Activated naive CD8-positive, alpha-beta T cell treated with anti-CD3 and anti-CD28 coated beads, Interleukin-2, amount 50 U/mL, for 24 hours (primary cell): Measurements from ENCODE around the gene ARHGAP33.
A peak's percentile ranks its signal among the peaks of the same experiment; 100 is the strongest.

Experiments used
- ATAC-seq: fragments of 150-1000 bp; cut with Tn5 transposase; one replicate; pipeline ENCODE4 v1.10.0; 2021
- DNase-seq: peaks from one replicate; pipeline ENCODE4 v3.0.0; 2021
- H3K27ac Mint-ChIP-seq: one replicate; pipeline ENCODE4 v1.8.0; 2021; ENCODE audit warnings: mild to moderate bottlenecking, mixed read lengths
- H3K27me3 Mint-ChIP-seq: one replicate; pipeline ENCODE4 v1.8.0; 2021; ENCODE audit warnings: mixed read lengths
- H3K36me3 Mint-ChIP-seq: one replicate; pipeline ENCODE4 v1.8.0; 2021; ENCODE audit warnings: low read depth, mixed read lengths
- H3K4me1 Mint-ChIP-seq: one replicate; pipeline ENCODE4 v1.8.0; 2021; ENCODE audit warnings: mixed read lengths
- H3K4me3 Mint-ChIP-seq: one replicate; pipeline ENCODE4 v1.8.0; 2021; ENCODE audit warnings: mild to moderate bottlenecking, moderate library complexity, mixed read lengths
- H3K9me3 Mint-ChIP-seq: one replicate; pipeline ENCODE4 v1.8.0; 2021; ENCODE audit warnings: mixed read lengths

Gene ARHGAP33

GRCh38 chr19:35775298-35776101 is at the start of gene ARHGAP33:
Gene ARHGAP33 (plus strand): TSS chr19:35775564. CDS start chr19:35775659, 95 bp downstream.
- H3K27me3 Mint-ChIP-seq = no peaks in the 10 kb centered on the region
- ATAC-seq (peak; percentile 92), DNase-seq (peak; percentile 100)
- H3K9me3 Mint-ChIP-seq = no peaks in the 10 kb centered on the region
- peaks cover 11% of the 10 kb centered on the region for H3K4me1 Mint-ChIP-seq
- H3K27ac Mint-ChIP-seq = peak within 1 kb of the TSS; percentile 39
- peak within 1 kb of the TSS; percentile 72 for H3K4me3 Mint-ChIP-seq
- no peaks in the 10 kb centered on the region for H3K36me3 Mint-ChIP-seq

- ATAC-seq (no peak), DNase-seq (no peak)
- H3K27ac Mint-ChIP-seq = no peak overlapping the region
- no peak overlapping the region for H3K4me3 Mint-ChIP-seq
- peaks cover 56% of the 10 kb centered on the region for H3K36me3 Mint-ChIP-seq
- H3K27me3 Mint-ChIP-seq = no peaks in the 10 kb centered on the region
- H3K9me3 Mint-ChIP-seq = no peaks in the 10 kb centered on the region
- peaks cover 2% of the 10 kb centered on the region for H3K4me1 Mint-ChIP-seq
Observed at GRCh38 chr19:35727053-35727955, 48.1 kb upstream of the ARHGAP33 start.

- H3K9me3 Mint-ChIP-seq = no peaks in the 10 kb centered on the region
- H3K27me3 Mint-ChIP-seq = no peaks in the 10 kb centered on the region
- no peak overlapping the region for H3K27ac Mint-ChIP-seq
- ATAC-seq (no peak), DNase-seq (no peak)
- peaks cover 52% of the 10 kb centered on the region for H3K36me3 Mint-ChIP-seq
- no peaks in the 10 kb centered on the region for H3K4me1 Mint-ChIP-seq
- no peak overlapping the region for H3K4me3 Mint-ChIP-seq
Observed at GRCh38 chr19:35727956-35728706, 47.2 kb upstream of the ARHGAP33 start.

- DNase-seq (no peak), ATAC-seq (no peak)
- Mint-ChIP-seq H3K27me3 (no peaks in the 10 kb centered on the region), H3K9me3 (no peaks in the 10 kb centered on the region), H3K4me1 (no peaks in the 10 kb centered on the region), H3K4me3 (no peak overlapping the region), H3K36me3 (peaks cover 50% of the 10 kb centered on the region), H3K27ac (no peak overlapping the region)
Observed at GRCh38 chr19:35729021-35729420, 46.3 kb upstream of the ARHGAP33 start.

GRCh38 chr19:35729763-35730162 is 45.6 kb upstream of the ARHGAP33 start:
- Mint-ChIP-seq H3K4me3 (no peak overlapping the region), H3K27me3 (no peaks in the 10 kb centered on the region), H3K9me3 (no peaks in the 10 kb centered on the region), H3K4me1 (no peaks in the 10 kb centered on the region), H3K36me3 (peaks cover 55% of the 10 kb centered on the region), H3K27ac (no peak overlapping the region)
- ATAC-seq (no peak), DNase-seq (no peak)

- Mint-ChIP-seq H3K4me3 (no peak overlapping the region), H3K36me3 (peaks cover 53% of the 10 kb centered on the region), H3K9me3 (no peaks in the 10 kb centered on the region), H3K4me1 (no peaks in the 10 kb centered on the region), H3K27ac (no peak overlapping the region), H3K27me3 (no peaks in the 10 kb centered on the region)
- ATAC-seq (no peak), DNase-seq (no peak)
Observed at GRCh38 chr19:35730326-35730725, 45.0 kb upstream of the ARHGAP33 start.

GRCh38 chr19:35731353-35731752 is 44.0 kb upstream of the ARHGAP33 start:
- Mint-ChIP-seq H3K4me3 (no peak overlapping the region), H3K27ac (peak overlapping the region; percentile 38)

GRCh38 chr19:35731779-35732405 is 43.5 kb upstream of the ARHGAP33 start:
- no peaks in the 10 kb centered on the region for H3K27me3 Mint-ChIP-seq
- ATAC-seq (no peak), DNase-seq (no peak)
- H3K27ac Mint-ChIP-seq = no peak overlapping the region
- peaks cover 54% of the 10 kb centered on the region for H3K36me3 Mint-ChIP-seq
- peaks cover 5% of the 10 kb centered on the region for H3K4me1 Mint-ChIP-seq
- no peak overlapping the region for H3K4me3 Mint-ChIP-seq
- no peaks in the 10 kb centered on the region for H3K9me3 Mint-ChIP-seq

More at GRCh38 chr19:35731353-35731752, 44.0 kb upstream of the ARHGAP33 start:
- DNase-seq (no peak), ATAC-seq (no peak)
- peaks cover 2% of the 10 kb centered on the region for H3K4me1 Mint-ChIP-seq
- H3K9me3 Mint-ChIP-seq = no peaks in the 10 kb centered on the region
- H3K27me3 Mint-ChIP-seq = no peaks in the 10 kb centered on the region
- H3K36me3 Mint-ChIP-seq = peaks cover 52% of the 10 kb centered on the region

- no peak overlapping the region for H3K4me3 Mint-ChIP-seq
- peaks cover 53% of the 10 kb centered on the region for H3K36me3 Mint-ChIP-seq
- ATAC-seq = no peak
- peaks cover 11% of the 10 kb centered on the region for H3K4me1 Mint-ChIP-seq
- H3K27ac Mint-ChIP-seq = no peak overlapping the region
- no peak for DNase-seq
- no peaks in the 10 kb centered on the region for H3K27me3 Mint-ChIP-seq
- H3K9me3 Mint-ChIP-seq = no peaks in the 10 kb centered on the region
Observed at GRCh38 chr19:35732540-35733179, 42.7 kb upstream of the ARHGAP33 start.

GRCh38 chr19:35733180-35734125 is 41.9 kb upstream of the ARHGAP33 start:
- ATAC-seq = no peak
- Mint-ChIP-seq H3K36me3 (peaks cover 49% of the 10 kb centered on the region), H3K4me3 (no peak overlapping the region), H3K4me1 (peaks cover 11% of the 10 kb centered on the region), H3K27ac (peak overlapping the region; percentile 44), H3K27me3 (no peaks in the 10 kb centered on the region), H3K9me3 (no peaks in the 10 kb centered on the region)
- no peak for DNase-seq

GRCh38 chr19:35734273-35734672 is 41.1 kb upstream of the ARHGAP33 start:
- Mint-ChIP-seq H3K36me3 (peaks cover 50% of the 10 kb centered on the region), H3K9me3 (no peaks in the 10 kb centered on the region), H3K4me1 (peaks cover 11% of the 10 kb centered on the region), H3K4me3 (no peak overlapping the region), H3K27ac (peak overlapping the region; percentile 44), H3K27me3 (no peaks in the 10 kb centered on the region)
- no peak for ATAC-seq
- no peak for DNase-seq

- no peak for ATAC-seq
- Mint-ChIP-seq H3K4me3 (no peak overlapping the region), H3K9me3 (no peaks in the 10 kb centered on the region), H3K4me1 (peaks cover 16% of the 10 kb centered on the region), H3K27ac (no peak overlapping the region), H3K27me3 (no peaks in the 10 kb centered on the region), H3K36me3 (peaks cover 44% of the 10 kb centered on the region)
- DNase-seq = no peak
Observed at GRCh38 chr19:35734889-35735288, 40.5 kb upstream of the ARHGAP33 start.
